ENCODE measurements around the gene OR1I1.

OR1I1 gene

GRCh38 chr19:15116856-15117255 lies 34.8 kb downstream of the OR1I1 start:
- Histone ChIP-seq H3K4me1 (ENCODE audit: insufficient read depth, low read length) (no peaks in the 10 kb centered on the region), H3K9me3 (ENCODE audit: control insufficient read depth, insufficient read depth, low read length) (no peaks in the 10 kb centered on the region; the same call in 1 of the 2 replicates), H3K36me3 (ENCODE audit: insufficient read depth, low read length) (peaks cover 12% of the 10 kb centered on the region), H3K9ac (ENCODE audit: low read depth, low read length) (no peak overlapping the region)

GRCh38 chr19:15118248-15118647 lies 36.2 kb downstream of the OR1I1 start:
- peaks cover 5% of the 10 kb centered on the region; the same call in 1 of the 2 replicates for H3K36me3 ChIP-seq (ENCODE audit: insufficient read depth, low read length)
- no peaks in the 10 kb centered on the region; the same call in 1 of the 2 replicates for H3K9me3 ChIP-seq (ENCODE audit: control insufficient read depth, insufficient read depth, low read length)
- H3K4me1 ChIP-seq (ENCODE audit: insufficient read depth, low read length): no peaks in the 10 kb centered on the region
- H3K9ac ChIP-seq (ENCODE audit: low read depth, low read length): no peak overlapping the region

- H3K36me3 ChIP-seq (ENCODE audit: insufficient read depth, low read length): peaks cover 4% of the 10 kb centered on the region; the same call in 1 of the 2 replicates
- no peak overlapping the region for H3K9ac ChIP-seq (ENCODE audit: low read depth, low read length)
- no peaks in the 10 kb centered on the region for H3K9me3 ChIP-seq (ENCODE audit: control insufficient read depth, insufficient read depth, low read length)
- H3K4me1 ChIP-seq (ENCODE audit: insufficient read depth, low read length): no peaks in the 10 kb centered on the region
Measured at GRCh38 chr19:15118789-15119494, 36.9 kb downstream of the OR1I1 start.

GRCh38 chr19:15120135-15121026 lies 38.4 kb downstream of the OR1I1 start:
- H3K4me1 ChIP-seq (ENCODE audit: insufficient read depth, low read length): 0 out of 2 replicates have a peak, but pooled peaks cover 5% of the 10 kb centered on the region
- H3K9me3 ChIP-seq (ENCODE audit: control insufficient read depth, insufficient read depth, low read length): no peaks in the 10 kb centered on the region
- H3K36me3 ChIP-seq (ENCODE audit: insufficient read depth, low read length): 0 out of 2 replicates have a peak, but pooled peaks cover 4% of the 10 kb centered on the region
- H3K9ac ChIP-seq (ENCODE audit: low read depth, low read length): no peak overlapping the region

- H3K9me3 ChIP-seq (ENCODE audit: control insufficient read depth, insufficient read depth, low read length): no peaks in the 10 kb centered on the region
- no peak overlapping the region for H3K9ac ChIP-seq (ENCODE audit: low read depth, low read length)
- H3K36me3 ChIP-seq (ENCODE audit: insufficient read depth, low read length): 0 out of 2 replicates have a peak, but pooled peaks cover 4% of the 10 kb centered on the region
- H3K4me1 ChIP-seq (ENCODE audit: insufficient read depth, low read length): peaks cover 8% of the 10 kb centered on the region; the same call in 1 of the 2 replicates
Measured at GRCh38 chr19:15122331-15123030, 40.5 kb downstream of the OR1I1 start.

GRCh38 chr19:15123031-15123890 lies 41.2 kb downstream of the OR1I1 start:
- no peak overlapping the region for H3K9ac ChIP-seq (ENCODE audit: low read depth, low read length)
- 0 out of 2 replicates have a peak, but pooled peaks cover 4% of the 10 kb centered on the region for H3K36me3 ChIP-seq (ENCODE audit: insufficient read depth, low read length)
- no peaks in the 10 kb centered on the region for H3K9me3 ChIP-seq (ENCODE audit: control insufficient read depth, insufficient read depth, low read length)
- H3K4me1 ChIP-seq (ENCODE audit: insufficient read depth, low read length): peaks cover 8% of the 10 kb centered on the region; the same call in 1 of the 2 replicates

- 0 out of 2 replicates have a peak, but pooled peaks cover under 1% of the 10 kb centered on the region for H3K36me3 ChIP-seq (ENCODE audit: insufficient read depth, low read length)
- H3K9ac ChIP-seq (ENCODE audit: low read depth, low read length): peak overlapping the region; percentile 81; the same call in 1 of the 2 replicates
- H3K9me3 ChIP-seq (ENCODE audit: control insufficient read depth, insufficient read depth, low read length): no peaks in the 10 kb centered on the region
- peaks cover 8% of the 10 kb centered on the region; the same call in 1 of the 2 replicates for H3K4me1 ChIP-seq (ENCODE audit: insufficient read depth, low read length)
Measured at GRCh38 chr19:15123900-15124299, 41.9 kb downstream of the OR1I1 start.

- H3K36me3 ChIP-seq (ENCODE audit: insufficient read depth, low read length): no peaks in the 10 kb centered on the region
- H3K4me1 ChIP-seq (ENCODE audit: insufficient read depth, low read length): peaks cover 8% of the 10 kb centered on the region; the same call in 1 of the 2 replicates
- H3K9me3 ChIP-seq (ENCODE audit: control insufficient read depth, insufficient read depth, low read length): no peaks in the 10 kb centered on the region
- peak overlapping the region; percentile 81 for H3K9ac ChIP-seq (ENCODE audit: low read depth, low read length)
Measured at GRCh38 chr19:15124572-15125231, 42.7 kb downstream of the OR1I1 start.

- Histone ChIP-seq H3K4me1 (ENCODE audit: insufficient read depth, low read length) (peaks cover 13% of the 10 kb centered on the region), H3K9me3 (ENCODE audit: control insufficient read depth, insufficient read depth, low read length) (no peaks in the 10 kb centered on the region), H3K9ac (ENCODE audit: low read depth, low read length) (peak overlapping the region; percentile 81), H3K36me3 (ENCODE audit: insufficient read depth, low read length) (no peaks in the 10 kb centered on the region)
Measured at GRCh38 chr19:15125232-15126067, 43.4 kb downstream of the OR1I1 start.

GRCh38 chr19:15126131-15126910 lies 44.3 kb downstream of the OR1I1 start:
- peaks cover 13% of the 10 kb centered on the region for H3K4me1 ChIP-seq (ENCODE audit: insufficient read depth, low read length)
- H3K36me3 ChIP-seq (ENCODE audit: insufficient read depth, low read length): no peaks in the 10 kb centered on the region
- H3K9me3 ChIP-seq (ENCODE audit: control insufficient read depth, insufficient read depth, low read length): no peaks in the 10 kb centered on the region
- peak overlapping the region; percentile 44 for H3K9ac ChIP-seq (ENCODE audit: low read depth, low read length)

- no peaks in the 10 kb centered on the region for H3K9me3 ChIP-seq (ENCODE audit: control insufficient read depth, insufficient read depth, low read length)
- H3K4me1 ChIP-seq (ENCODE audit: insufficient read depth, low read length): peaks cover 13% of the 10 kb centered on the region
- no peak overlapping the region for H3K9ac ChIP-seq (ENCODE audit: low read depth, low read length)
- H3K36me3 ChIP-seq (ENCODE audit: insufficient read depth, low read length): no peaks in the 10 kb centered on the region
Measured at GRCh38 chr19:15128162-15128770, 46.3 kb downstream of the OR1I1 start.
